ENCODE data around the gene DNAJB12.
A peak's percentile ranks its signal among the peaks of the same experiment; 100 is the strongest.
"Not testable (repeated sequence)": the region's sequence is repeated elsewhere in the genome, so short reads cannot be mapped to it uniquely, and the experiment has no call there.

The DNAJB12 gene

DNA sequence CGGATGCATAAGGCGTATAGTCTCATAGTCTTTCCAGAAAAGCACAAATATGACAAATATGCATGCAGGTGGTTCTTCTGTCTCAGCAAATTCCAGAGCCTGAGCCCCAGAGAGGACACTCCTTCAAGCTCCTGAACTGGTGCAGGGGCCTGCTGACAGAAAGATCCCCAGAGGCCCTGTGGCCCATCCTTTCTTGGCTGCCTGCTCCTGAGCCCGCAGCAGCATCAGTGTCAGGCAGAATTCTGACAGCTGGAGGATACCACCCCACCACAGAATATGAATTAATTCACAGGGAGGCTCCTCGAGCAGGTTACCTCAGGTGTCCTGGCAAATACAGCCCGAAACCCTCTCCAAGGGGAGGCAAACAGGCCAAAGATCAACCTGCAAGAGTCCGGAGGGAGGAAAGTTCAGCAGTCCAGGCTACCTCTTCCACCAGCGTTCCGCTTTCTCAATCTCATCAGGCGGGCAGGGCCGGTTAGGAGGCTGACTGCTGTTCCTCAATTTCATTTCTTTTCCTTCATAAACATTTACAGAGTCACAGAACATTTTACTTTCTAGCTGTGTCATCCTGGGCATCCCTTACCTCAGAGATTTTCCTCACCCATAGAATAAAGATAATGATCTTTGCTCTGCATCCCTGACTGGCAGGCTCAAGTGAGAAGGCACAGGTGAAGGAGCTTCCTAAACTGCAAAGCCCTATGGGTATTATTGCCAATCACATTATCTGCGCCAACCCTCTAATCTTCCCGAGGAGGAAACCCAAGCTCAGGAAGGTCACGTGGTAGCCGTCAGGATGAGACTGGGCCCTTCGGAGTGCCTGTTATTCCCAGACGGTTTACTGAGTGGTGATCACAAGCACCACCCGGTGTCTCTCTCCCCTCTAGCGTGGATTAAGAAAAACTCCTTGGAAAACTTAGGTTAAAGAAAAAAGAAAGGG lies 1.4 kb downstream of the DNAJB12 start:
- DNase-seq: no peak

GRCh38 chr10:72351479-72351878 lies 3.2 kb downstream of the DNAJB12 start:
- DNase-seq: no peak

DNA sequence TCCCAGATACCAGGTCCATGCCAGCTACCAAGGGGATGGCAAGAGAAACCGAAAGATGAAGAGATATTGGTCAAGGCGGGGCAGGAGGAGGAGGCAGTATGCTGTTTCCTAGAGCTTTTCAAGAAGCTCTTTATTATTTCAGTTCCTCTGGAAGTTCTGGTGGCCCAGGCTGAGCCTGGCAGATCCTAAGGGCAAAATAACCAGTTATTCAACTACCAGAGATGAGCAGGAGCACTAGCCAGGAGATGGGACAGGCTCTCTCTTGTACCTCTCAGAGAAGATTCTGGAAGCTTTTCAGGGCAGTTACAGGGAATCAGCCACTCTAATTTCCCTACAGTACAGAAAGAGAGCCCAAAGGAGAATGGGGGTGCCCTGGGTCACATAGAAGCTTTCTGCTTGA lies 5.3 kb downstream of the DNAJB12 start:
- DNase-seq: no peak

DNA sequence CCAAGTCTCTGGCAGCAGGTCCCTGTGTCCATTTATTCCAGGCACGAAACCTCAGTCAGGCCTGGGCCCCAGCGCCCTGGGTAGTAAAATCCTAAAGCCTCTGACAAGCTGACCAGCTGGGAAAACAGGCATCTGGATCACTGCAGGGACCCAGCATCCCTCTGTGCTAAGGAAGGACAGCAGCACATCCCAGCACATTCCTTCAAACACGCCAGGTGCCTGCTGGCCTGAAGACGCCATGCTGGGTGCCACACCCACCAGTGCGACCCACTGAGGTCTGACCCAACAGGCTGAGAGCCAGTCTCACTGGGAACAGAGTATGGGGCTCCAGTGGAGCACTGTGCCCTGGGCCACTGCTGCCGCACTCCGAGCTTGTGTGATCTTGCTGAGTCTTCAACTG lies 6.4 kb downstream of the DNAJB12 start:
- no peak for DNase-seq

- DNase-seq: not testable (repeated sequence)
Measured at GRCh38 chr10:72346117-72346516, 8.6 kb downstream of the DNAJB12 start.

DNA sequence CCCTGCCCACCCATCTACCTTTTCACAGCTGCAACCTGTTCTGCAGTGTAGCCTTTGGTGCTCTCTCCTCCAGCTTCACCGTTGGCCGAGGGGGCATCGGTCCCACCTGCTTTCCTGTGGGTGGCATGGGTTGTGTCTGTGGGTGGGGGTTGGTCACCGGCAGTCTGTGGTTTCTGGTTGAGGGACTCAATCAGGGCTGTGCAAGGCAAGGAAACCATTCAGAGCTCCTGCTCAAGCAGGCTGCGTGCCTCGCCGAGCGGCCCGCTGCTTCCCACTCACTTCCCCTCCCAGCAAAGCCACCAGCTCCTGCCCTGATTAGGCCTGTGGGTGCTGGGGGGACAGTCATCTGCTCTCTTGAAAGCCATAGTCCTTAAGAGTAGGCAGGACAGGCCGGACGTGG lies 9.8 kb downstream of the DNAJB12 start:
- no peak for DNase-seq

DNA sequence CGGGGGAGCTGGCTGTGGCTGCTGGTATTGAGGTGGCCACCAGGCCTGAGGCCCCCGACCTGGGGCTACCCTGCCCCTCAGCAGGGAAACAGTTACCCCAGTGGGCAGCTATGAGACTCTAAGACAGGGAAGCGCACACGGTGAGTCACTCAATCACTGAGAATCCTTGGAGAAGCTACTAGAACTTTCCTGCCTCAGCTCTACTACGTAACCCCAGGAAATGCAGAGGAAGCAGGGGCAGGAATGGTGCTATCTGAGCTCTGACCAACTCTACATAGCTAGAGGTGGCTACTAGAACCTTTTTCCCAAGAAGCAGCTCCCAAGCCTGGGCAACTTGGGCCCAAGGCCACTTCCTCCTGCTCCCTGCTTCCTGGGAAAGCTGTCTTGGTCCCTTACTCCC lies 11.8 kb downstream of the DNAJB12 start:
- DNase-seq: no peak

- peak; percentile 5 for DNase-seq
Measured at GRCh38 chr10:72340510-72341261, 14.0 kb downstream of the DNAJB12 start.

DNA sequence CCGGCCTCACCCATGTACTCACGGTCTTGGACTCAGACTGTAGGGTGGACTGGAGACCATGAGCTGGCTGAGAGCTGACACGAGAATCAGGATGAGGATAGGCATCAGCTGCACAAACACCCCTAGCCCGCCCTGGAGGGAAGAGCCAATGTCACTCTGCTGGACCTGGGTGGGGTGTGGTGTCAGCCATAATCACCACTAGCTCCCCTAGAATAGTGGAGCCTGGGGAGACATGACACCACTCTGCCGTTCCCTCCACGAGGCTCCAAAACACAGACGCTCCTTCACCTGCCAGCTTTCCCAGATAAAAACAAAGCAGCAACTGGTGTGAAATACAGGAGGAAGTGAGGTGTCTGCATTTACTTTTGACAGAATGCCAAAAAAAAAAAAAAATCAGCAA lies 16.5 kb downstream of the DNAJB12 start:
- DNase-seq: no peak

DNA sequence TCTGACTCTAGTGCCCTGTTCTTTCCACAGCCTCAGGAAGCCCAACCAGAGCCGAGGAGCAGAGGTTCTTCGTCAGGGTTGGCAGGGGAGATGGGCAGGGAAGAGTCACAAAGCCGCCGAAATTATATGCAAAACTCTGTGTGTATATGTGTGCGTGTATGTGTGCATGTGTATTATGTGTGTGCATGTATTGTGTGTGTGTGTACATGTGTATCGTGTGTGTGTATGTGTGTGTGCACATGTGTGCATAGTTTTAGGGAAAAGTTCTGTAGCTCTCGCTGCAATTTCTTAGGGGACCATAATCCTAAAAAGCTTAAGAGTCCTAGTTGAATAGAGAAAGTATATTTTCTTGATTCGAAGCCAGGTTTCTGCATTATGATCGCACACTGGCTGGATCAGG lies 17.0 kb downstream of the DNAJB12 start:
- DNase-seq: no peak

DNA sequence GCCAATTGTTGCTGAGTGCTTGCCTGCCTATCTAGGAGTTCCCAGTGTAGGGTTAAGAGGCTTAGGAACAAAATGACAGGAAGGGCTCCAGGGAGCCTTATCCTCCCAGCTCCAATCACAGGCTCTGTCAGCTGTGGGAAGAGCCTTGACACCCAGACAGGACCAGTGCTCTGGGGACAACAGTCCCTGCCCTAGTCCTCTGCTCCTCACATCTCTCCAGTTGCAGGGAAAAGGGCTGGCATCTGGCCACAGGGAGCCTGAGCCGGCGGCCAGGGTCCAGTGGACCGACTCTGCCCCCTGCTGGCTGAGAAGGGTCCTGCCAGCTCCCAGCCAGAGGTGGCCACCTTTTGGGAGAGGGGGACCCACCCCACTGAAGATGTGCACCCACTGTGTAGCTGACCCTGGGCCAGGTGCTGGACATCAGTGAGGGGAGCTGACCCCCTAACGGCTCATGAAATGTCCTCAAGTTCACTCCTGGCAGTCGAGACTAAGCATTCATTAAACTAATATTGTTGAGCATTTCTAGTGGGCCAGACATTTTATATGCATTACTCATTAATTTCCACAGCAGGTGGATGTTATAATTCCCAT lies 17.6 kb downstream of the DNAJB12 start:
- DNase-seq: peak; percentile 50

GRCh38 chr10:72336259-72337038 lies 18.3 kb downstream of the DNAJB12 start:
- no peak for DNase-seq

DNA sequence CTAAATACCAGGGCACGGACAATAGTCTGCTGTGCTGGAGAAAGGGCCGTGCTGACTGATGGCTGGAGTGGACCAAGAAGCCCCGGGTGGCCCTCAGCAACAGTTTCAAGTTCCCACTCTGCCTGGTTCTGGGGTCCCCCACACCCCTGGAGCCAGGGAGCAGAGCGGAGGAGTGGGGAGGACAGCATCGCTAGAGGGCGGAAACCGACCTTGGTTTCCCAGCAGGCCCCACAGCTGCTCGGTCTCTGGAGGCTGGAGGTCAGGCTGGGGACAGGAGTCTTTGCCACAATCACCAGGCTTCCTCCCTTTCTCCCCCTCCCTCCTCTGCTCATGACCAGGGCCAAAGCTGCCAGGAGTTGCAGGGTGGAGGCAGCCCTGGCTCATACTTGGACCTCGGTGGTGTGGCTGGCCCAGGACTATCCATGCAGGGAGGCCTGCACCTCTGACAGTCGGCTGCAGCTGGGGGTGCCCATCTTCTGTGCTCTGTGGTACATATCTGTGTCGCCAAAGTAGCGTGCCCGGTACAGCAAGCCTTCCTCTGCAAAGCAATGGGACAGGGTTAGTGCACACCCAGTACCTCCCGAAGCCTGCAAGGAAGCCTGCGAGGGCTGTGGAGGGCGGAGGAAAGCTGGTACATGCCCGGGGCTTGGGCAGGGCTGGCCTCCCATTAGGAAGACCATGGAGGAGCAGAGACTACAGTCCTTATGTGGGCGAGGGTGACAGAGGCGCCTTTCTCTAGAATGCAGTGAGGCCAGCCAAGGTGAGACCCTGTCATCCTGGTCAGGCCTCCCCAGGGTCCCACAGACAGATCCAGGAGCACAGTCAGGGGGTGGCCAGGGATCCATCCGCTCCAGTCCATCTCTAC lies 19.1 kb downstream of the DNAJB12 start:
- DNase-seq: no peak

- no peak for DNase-seq
Measured at GRCh38 chr10:72334825-72335393, 19.8 kb downstream of the DNAJB12 start.

GRCh38 chr10:72334196-72334824 lies 20.4 kb downstream of the DNAJB12 start:
- DNase-seq: peak; percentile 77

- no peak for DNase-seq
Measured at GRCh38 chr10:72333112-72334015, 21.4 kb downstream of the DNAJB12 start.

- no peak for DNase-seq
Measured at GRCh38 chr10:72332423-72333111, 22.2 kb downstream of the DNAJB12 start.

GRCh38 chr10:72331575-72332422 lies 22.9 kb downstream of the DNAJB12 start:
- peak; percentile 91 for DNase-seq

All from COR-L47 (cell line).